ENCODE measurements around the gene CFAP69. TPM values are rescaled to one million over a fixed set of nuclear protein-coding genes. Genes with fewer than 3 reads are reported as not detected.
A peak's percentile ranks its signal among the peaks of the same experiment; 100 is the strongest.

The CFAP69 gene
- polyA plus RNA-seq, 1 donor, result 8.1 TPM

DNA sequence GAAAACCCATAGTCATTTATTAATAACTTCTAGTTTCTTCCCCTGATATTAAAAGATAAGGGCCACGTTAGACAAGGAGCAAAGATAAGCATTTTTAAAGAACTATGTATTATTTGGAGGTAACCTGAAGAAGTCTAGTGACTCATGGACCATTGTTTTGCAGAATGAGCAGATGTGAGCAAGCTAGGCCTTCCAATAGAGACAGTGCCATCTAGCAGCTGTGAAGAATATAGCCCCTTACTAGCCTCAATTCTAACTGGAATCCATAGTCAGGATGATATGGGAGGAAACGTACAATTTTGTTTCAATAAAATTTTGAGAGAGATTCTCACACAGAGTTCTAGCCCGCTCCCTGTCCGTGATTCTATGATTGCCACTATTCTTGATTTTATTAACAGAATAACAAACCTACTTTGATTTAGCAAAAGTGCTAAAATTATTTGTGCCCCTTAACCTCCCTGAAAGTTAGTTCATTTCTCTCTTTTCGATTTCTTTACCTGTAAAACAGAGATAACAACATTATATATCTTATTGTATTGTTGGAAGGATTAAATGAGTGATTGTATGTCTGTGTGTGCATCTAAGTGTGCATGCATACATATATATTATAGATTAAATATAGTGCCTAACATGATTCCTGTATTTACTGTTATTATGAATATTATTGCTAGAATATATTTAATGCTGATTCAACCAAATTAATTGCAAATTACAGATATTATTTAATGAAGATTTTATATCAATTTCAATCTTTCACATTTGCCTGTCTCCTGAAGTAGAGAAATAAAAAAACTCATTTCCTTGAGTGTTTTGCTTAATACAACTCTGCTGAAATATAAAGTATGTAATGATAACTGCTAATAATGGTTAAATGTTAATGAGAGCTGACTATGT lies 53.4 kb downstream of the CFAP69 start:
- Histone ChIP-seq H3K36me3 (ENCODE audit: control insufficient read depth, insufficient read depth, low read length) (peaks cover 2% of the 10 kb centered on the region), H3K27me3 (ENCODE audit: control insufficient read depth, insufficient read depth, low read length) (no peaks in the 10 kb centered on the region), H3K27ac (ENCODE audit: low read length) (no peak overlapping the region), H3K4me1 (ENCODE audit: control insufficient read depth, insufficient read depth, low read length) (no peaks in the 10 kb centered on the region), H3K4me3 (ENCODE audit: low read length) (no peak overlapping the region), H3K9me3 (ENCODE audit: control insufficient read depth, low read depth, low read length) (no peaks in the 10 kb centered on the region)
- 79% methylated on average over 2 of the region's 5 CpGs for WGBS (ENCODE audit: insufficient coverage, low lambda C conversion rate)
- DNase-seq, result peak in 1 of 2 donors; percentile 21

DNA sequence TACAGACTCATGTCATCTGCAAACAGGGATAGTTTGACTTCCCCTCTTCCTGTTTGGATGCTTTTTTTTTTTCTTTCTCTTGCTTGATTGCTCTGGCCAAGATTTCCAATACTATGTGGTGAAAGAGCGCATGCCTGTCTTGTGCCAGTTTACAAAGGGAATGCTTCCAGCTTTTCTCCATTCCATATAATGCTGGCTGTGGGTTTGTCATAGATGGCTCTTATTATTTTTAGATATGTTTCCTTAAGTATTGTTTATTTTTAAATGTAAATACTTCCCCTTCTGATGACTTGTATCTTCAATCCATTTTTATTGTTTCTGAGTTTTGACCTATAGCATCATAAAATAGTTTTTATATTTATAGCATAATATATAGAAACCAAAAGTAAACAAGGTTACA lies 58.3 kb downstream of the CFAP69 start:
- no CpG with 5 or more reads among the region's 1 CpG for WGBS (ENCODE audit: insufficient coverage, low lambda C conversion rate)

DNA sequence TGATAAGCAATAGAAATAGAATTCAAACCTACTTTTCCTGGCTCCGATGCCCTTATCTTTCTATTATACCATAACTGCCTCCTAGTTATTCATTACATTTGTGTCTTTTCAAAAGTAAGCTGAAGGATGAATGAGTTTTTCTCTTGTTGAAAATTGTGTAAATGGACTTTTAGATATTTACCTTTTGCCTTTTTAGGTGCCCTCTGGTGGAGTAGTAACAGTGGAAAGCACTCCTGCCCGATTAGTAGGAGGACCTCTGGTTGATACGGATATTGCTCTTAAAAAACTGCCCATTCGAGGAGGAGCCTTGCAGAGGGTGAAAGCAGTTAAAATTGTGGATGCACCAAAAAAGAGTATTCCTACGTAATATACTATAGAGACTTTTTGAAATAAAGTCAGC lies 64.9 kb downstream of the CFAP69 start:
- 83% methylated on average over 1 of the region's 5 CpGs for WGBS (ENCODE audit: insufficient coverage, low lambda C conversion rate)
- peaks cover 13% of the 10 kb centered on the region for H3K4me1 ChIP-seq (ENCODE audit: control insufficient read depth, insufficient read depth, low read length)

More for the DNA sequence above, 58.3 kb downstream of the CFAP69 start:
- Histone ChIP-seq H3K9me3 (ENCODE audit: control insufficient read depth, low read depth, low read length) (no peaks in the 10 kb centered on the region), H3K4me1 (ENCODE audit: control insufficient read depth, insufficient read depth, low read length) (no peaks in the 10 kb centered on the region), H3K36me3 (ENCODE audit: control insufficient read depth, insufficient read depth, low read length) (no peaks in the 10 kb centered on the region), H3K4me3 (ENCODE audit: low read length) (no peak overlapping the region), H3K27ac (ENCODE audit: low read length) (no peak overlapping the region), H3K27me3 (ENCODE audit: control insufficient read depth, insufficient read depth, low read length) (no peaks in the 10 kb centered on the region)
- no peak for DNase-seq

DNA sequence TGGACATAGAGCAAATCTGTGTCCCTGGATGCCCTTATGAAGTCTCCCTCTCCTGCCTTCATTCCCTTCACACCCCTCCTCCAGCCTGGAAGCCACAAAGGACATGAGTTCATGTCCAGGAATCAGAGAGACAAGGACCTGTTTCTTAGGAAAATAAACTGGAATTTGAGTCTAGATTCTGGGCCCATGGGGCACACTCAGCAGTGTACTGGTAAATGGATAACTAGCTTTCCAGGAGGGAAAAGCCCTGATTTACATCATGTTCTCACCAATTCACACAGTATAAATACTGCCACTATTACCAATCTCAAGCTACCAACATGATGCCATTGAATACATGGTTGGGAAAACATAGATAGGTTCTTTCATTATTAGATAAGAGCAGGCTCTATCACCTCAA lies 66.2 kb downstream of the CFAP69 start:
- no peak overlapping the region for H3K27ac ChIP-seq (ENCODE audit: low read length)
- no peaks in the 10 kb centered on the region for H3K27me3 ChIP-seq (ENCODE audit: control insufficient read depth, insufficient read depth, low read length)
- H3K9me3 ChIP-seq (ENCODE audit: control insufficient read depth, low read depth, low read length), result no peaks in the 10 kb centered on the region
- H3K36me3 ChIP-seq (ENCODE audit: control insufficient read depth, insufficient read depth, low read length), result no peaks in the 10 kb centered on the region
- no peak overlapping the region for H3K4me3 ChIP-seq (ENCODE audit: low read length)
- peak; percentile 22 to 60 for DNase-seq
- peaks cover 13% of the 10 kb centered on the region for H3K4me1 ChIP-seq (ENCODE audit: control insufficient read depth, insufficient read depth, low read length)

More for the DNA sequence above, 64.9 kb downstream of the CFAP69 start:
- H3K27me3 ChIP-seq (ENCODE audit: control insufficient read depth, insufficient read depth, low read length), result no peaks in the 10 kb centered on the region
- peak in 1 of 2 donors; percentile 14 for DNase-seq
- no peaks in the 10 kb centered on the region for H3K36me3 ChIP-seq (ENCODE audit: control insufficient read depth, insufficient read depth, low read length)
- H3K9me3 ChIP-seq (ENCODE audit: control insufficient read depth, low read depth, low read length), result no peaks in the 10 kb centered on the region
- H3K4me3 ChIP-seq (ENCODE audit: low read length), result no peak overlapping the region
- H3K27ac ChIP-seq (ENCODE audit: low read length), result no peak overlapping the region

DNA sequence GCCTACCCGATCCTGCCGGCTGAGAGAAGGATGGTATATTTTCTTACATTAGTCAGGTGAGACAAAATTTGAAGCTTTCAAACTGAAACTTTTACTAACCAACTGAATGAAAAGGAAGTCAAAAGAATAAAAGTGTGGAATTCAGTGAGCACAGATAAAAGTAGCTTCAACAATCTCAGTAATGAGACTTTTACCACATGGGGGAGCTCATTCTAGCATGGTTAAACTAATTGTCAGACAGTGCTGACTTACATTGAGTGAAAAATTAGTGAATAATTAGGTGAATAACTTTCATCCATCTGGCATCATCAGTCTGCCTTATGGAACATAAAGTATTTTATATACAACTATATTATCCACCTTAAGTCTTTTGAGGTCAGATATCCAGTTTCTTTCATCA lies 67.8 kb downstream of the CFAP69 start:
- Histone ChIP-seq H3K4me3 (ENCODE audit: low read length) (no peak overlapping the region), H3K27ac (ENCODE audit: low read length) (no peak overlapping the region), H3K36me3 (ENCODE audit: control insufficient read depth, insufficient read depth, low read length) (no peaks in the 10 kb centered on the region), H3K4me1 (ENCODE audit: control insufficient read depth, insufficient read depth, low read length) (peaks cover 13% of the 10 kb centered on the region), H3K27me3 (ENCODE audit: control insufficient read depth, insufficient read depth, low read length) (no peaks in the 10 kb centered on the region), H3K9me3 (ENCODE audit: control insufficient read depth, low read depth, low read length) (no peaks in the 10 kb centered on the region)
- no peak for DNase-seq
- no CpG with 5 or more reads among the region's 2 CpGs for WGBS (ENCODE audit: insufficient coverage, low lambda C conversion rate)

DNA sequence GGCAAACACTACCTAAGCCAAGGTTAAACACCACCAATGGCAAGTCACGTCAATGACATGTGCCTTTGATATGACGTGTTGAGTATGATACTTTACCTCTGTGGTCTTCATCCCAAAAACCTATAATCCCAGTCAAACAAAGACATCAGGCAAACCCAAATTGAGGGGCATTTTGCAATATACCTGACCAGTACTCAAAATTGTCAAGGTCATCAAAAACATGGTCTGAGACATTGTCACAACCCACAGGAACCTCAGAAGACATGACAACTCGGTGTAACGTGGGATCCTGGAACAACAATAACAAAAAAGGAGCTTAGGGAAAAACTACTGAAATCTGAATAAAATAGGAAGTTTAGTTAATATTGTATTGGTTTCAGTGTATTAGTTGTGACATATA lies 68.9 kb downstream of the CFAP69 start:
- H3K9me3 ChIP-seq (ENCODE audit: control insufficient read depth, low read depth, low read length), result no peaks in the 10 kb centered on the region
- H3K4me1 ChIP-seq (ENCODE audit: control insufficient read depth, insufficient read depth, low read length), result peaks cover 13% of the 10 kb centered on the region
- H3K27ac ChIP-seq (ENCODE audit: low read length), result no peak overlapping the region
- no peak overlapping the region for H3K4me3 ChIP-seq (ENCODE audit: low read length)
- H3K36me3 ChIP-seq (ENCODE audit: control insufficient read depth, insufficient read depth, low read length), result no peaks in the 10 kb centered on the region
- DNase-seq, result no peak
- H3K27me3 ChIP-seq (ENCODE audit: control insufficient read depth, insufficient read depth, low read length), result no peaks in the 10 kb centered on the region
- WGBS (ENCODE audit: insufficient coverage, low lambda C conversion rate), result 100% methylated on average over 1 of the region's 4 CpGs

DNA sequence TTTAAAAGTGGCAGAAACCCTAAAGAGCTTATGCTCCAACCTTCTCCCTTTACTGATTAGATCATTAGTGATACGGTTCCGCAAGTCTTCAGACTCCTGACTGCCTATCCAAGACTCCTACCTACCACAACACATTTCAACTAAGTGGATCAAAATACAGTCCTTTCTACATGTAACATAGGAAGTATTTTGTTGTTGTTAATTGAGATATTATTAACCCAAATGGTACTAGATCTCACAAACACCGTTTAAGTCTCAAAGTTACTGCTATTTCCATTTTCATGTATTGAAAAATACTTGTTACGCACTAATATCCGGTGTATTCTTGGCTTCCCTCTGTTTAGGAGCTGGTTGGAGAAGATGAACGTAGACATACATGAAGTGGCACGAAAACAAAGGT lies 75.0 kb downstream of the CFAP69 start:
- WGBS (ENCODE audit: insufficient coverage, low lambda C conversion rate), result 80% methylated on average over 1 of the region's 7 CpGs
- no peak overlapping the region for H3K4me3 ChIP-seq (ENCODE audit: low read length)
- H3K9me3 ChIP-seq (ENCODE audit: control insufficient read depth, low read depth, low read length), result peaks cover 7% of the 10 kb centered on the region
- H3K4me1 ChIP-seq (ENCODE audit: control insufficient read depth, insufficient read depth, low read length), result no peaks in the 10 kb centered on the region
- H3K36me3 ChIP-seq (ENCODE audit: control insufficient read depth, insufficient read depth, low read length), result no peaks in the 10 kb centered on the region
- no peak for DNase-seq
- H3K27me3 ChIP-seq (ENCODE audit: control insufficient read depth, insufficient read depth, low read length), result peaks cover 34% of the 10 kb centered on the region
- H3K27ac ChIP-seq (ENCODE audit: low read length), result no peak overlapping the region

DNA sequence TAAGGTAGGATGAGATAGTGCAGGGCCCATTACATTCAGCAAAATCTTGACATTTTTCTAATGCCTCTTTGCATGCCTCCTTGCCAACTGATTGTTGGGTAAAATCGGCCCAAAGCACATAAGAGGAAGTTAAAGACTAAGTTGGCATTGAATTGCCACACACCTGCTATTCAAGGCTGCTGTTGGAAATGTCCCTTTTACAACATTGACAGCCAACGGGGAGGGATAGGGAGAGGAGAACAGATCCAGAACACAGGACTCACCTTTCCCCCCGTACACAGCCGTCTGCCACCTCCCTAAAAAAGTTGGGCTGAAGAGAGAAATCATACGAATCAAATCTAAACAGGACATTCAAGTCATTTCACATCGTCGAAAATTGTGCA lies 75.4 kb downstream of the CFAP69 start:
- no CpG with 5 or more reads among the region's 7 CpGs for WGBS (ENCODE audit: insufficient coverage, low lambda C conversion rate)

DNA sequence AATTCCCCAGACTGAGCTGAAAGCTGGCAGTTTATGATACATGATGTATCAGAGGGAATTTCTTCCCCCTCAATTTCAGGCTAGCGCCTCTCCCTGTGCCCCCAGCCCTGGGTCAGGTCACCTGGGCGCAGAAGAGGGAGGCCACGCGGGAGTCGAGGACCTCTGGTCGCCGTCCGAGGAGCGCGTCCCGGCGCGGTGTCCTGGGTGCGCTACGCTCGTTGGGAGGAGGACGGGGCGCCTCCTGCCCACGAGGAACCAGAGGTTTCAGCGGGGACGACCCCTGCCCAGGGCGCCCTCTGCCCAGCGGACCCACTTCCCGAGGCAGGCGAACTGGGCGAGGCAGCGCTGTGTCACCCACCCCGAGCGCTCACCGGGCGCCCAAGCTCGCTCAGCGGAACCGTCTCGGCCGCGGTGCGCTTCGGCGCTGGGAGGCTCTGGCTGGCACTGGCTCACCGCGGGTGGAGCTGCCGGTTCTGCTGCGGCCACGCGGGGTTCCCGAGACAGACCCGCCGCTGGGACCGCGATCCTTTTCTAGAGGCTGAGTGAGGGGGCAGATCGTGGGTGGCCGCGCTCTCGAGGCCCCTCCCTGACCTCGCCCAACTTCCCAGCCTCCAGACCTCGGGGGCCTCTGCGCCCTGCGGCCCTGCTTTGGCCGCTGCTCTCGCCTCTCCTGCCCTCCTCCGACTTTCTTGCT lies 76.0 kb downstream of the CFAP69 start, which contains the start of gene FAM237B:
FAM237B (minus strand) TSS at position 504 of the 694 bp plus-strand sequence. CDS start 1,556 bp downstream, outside the sequence.
- Histone ChIP-seq H3K27ac (ENCODE audit: low read length) (no peak within 1 kb of the TSS), H3K27me3 (ENCODE audit: control insufficient read depth, insufficient read depth, low read length) (peaks cover 34% of the 10 kb centered on the region), H3K36me3 (ENCODE audit: control insufficient read depth, insufficient read depth, low read length) (no peaks in the 10 kb centered on the region), H3K4me1 (ENCODE audit: control insufficient read depth, insufficient read depth, low read length) (no peaks in the 10 kb centered on the region), H3K9me3 (ENCODE audit: control insufficient read depth, low read depth, low read length) (peaks cover 7% of the 10 kb centered on the region), H3K4me3 (ENCODE audit: low read length) (peak within 1 kb of the TSS; percentile 21)
- WGBS (ENCODE audit: insufficient coverage, low lambda C conversion rate), result no CpG with 5 or more reads among the region's 62 CpGs
- peak in 1 of 2 donors; percentile 40 for DNase-seq

More for the DNA sequence above, 75.4 kb downstream of the CFAP69 start:
- Histone ChIP-seq H3K27me3 (ENCODE audit: control insufficient read depth, insufficient read depth, low read length) (peaks cover 34% of the 10 kb centered on the region), H3K27ac (ENCODE audit: low read length) (no peak overlapping the region), H3K9me3 (ENCODE audit: control insufficient read depth, low read depth, low read length) (peaks cover 7% of the 10 kb centered on the region), H3K4me1 (ENCODE audit: control insufficient read depth, insufficient read depth, low read length) (no peaks in the 10 kb centered on the region), H3K36me3 (ENCODE audit: control insufficient read depth, insufficient read depth, low read length) (no peaks in the 10 kb centered on the region), H3K4me3 (ENCODE audit: low read length) (no peak overlapping the region)
- no peak for DNase-seq

DNA sequence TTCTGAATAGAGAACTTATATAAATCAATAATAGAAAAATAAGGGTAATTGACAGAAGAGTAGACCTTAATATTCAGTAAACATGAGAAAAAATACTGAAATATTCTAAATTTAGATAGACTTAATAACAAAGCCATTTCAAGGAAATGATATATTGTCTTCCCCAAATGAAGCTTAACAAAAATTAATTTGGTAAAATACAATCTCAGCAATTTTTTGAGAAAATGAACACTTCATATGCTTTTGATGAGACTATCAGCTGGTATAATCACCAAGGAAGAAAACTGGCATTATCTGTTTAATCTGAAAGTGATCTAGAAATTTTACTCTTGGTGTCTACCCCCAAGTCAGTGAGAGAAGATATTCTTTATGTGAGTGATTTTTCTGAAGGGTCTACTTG lies 77.9 kb downstream of the CFAP69 start:
- no peak for DNase-seq
- Histone ChIP-seq H3K4me1 (ENCODE audit: control insufficient read depth, insufficient read depth, low read length) (no peaks in the 10 kb centered on the region), H3K9me3 (ENCODE audit: control insufficient read depth, low read depth, low read length) (peaks cover 7% of the 10 kb centered on the region), H3K27me3 (ENCODE audit: control insufficient read depth, insufficient read depth, low read length) (peaks cover 34% of the 10 kb centered on the region), H3K27ac (ENCODE audit: low read length) (no peak overlapping the region), H3K36me3 (ENCODE audit: control insufficient read depth, insufficient read depth, low read length) (no peaks in the 10 kb centered on the region), H3K4me3 (ENCODE audit: low read length) (no peak overlapping the region)
